ENCODE measurements around the gene ASTE1. TPM values are rescaled to one million over a fixed set of nuclear protein-coding genes. Genes with fewer than 3 reads are reported as not detected.

The ASTE1 gene
- total and polyA plus RNA-seq, 9 of the 15 experiments (the other 6 are each of a cell fraction or from before 2014, with no cell fraction given) = 3.5 to 12.1 (median 6.9) TPM

DNA sequence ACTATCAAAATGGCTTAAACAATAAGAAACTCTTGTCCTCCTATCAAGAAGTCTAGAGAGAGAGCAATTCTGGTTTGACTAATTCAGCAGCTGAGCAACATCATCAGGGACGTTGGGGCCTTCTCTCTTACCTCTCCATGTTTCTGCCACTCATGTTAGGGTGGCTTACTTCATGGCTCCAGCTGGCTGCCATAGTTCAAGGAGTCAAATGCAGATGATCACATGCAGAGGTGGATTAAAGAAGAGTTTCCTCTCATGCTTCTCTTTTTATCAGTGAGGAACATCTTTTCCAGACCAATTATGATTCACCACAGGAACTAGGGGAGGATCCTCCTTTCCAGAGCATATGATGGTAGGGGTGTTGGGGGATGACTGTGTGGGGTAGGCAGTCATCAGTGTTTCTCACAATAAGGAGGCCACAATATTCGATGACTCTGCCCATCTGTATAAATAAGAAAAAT lies 45.5 kb upstream of the ASTE1 start (continued):
- TF ChIP-seq, protein P1, sequence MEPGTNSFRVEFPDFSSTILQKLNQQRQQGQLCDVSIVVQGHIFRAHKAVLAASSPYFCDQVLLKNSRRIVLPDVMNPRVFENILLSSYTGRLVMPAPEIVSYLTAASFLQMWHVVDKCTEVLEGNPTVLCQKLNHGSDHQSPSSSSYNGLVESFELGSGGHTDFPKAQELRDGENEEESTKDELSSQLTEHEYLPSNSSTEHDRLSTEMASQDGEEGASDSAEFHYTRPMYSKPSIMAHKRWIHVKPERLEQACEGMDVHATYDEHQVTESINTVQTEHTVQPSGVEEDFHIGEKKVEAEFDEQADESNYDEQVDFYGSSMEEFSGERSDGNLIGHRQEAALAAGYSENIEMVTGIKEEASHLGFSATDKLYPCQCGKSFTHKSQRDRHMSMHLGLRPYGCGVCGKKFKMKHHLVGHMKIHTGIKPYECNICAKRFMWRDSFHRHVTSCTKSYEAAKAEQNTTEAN (CRISPR knock-in tag; IDR thresholded peaks at IDR 0.05) = no peak
- TF ChIP-seq JUND (IDR thresholded peaks at IDR 0.05; ENCODE audit: borderline replicate concordance, low read depth, low read length) (peak; percentile 84), JUND (tag; IDR thresholded peaks at IDR 0.05; ENCODE audit: borderline replicate concordance, low read depth, low read length) (peak; percentile 74; the same call in 2 of the 3 replicates), ZZZ3 (IDR thresholded peaks at IDR 0.05) (no peak), ZNF143 (CRISPR knock-in tag; IDR thresholded peaks at IDR 0.05) (no peak), HDAC2 (IDR thresholded peaks at IDR 0.05) (no peak), TBL1XR1 (IDR thresholded peaks at IDR 0.05; ENCODE audit: low read length in 2 of 2) (no peak), MTA3 (IDR thresholded peaks at IDR 0.05; ENCODE audit: borderline replicate concordance) (no peak), ASH1L (IDR thresholded peaks at IDR 0.05; ENCODE audit: borderline replicate concordance, low read depth, partially characterized antibody) (no peak), MCM5 (IDR thresholded peaks at IDR 0.05; ENCODE audit: low read depth) (no peak), KDM5B (IDR thresholded peaks at IDR 0.05; ENCODE audit: insufficient replicate concordance, low read depth, low read length) (no peak), MYNN (IDR thresholded peaks at IDR 0.05) (no peak), MYNN (CRISPR knock-in tag; IDR thresholded peaks at IDR 0.05) (no peak), SIN3B (IDR thresholded peaks at IDR 0.05; ENCODE audit: low read depth) (no peak), TOE1 (IDR thresholded peaks at IDR 0.05; ENCODE audit: borderline replicate concordance) (peak; percentile 57; the same call in 1 of the 2 replicates), TOE1 (CRISPR knock-in tag; IDR thresholded peaks at IDR 0.05; ENCODE audit: borderline replicate concordance, low read depth) (no peak), ZNF239 (CRISPR knock-in tag; IDR thresholded peaks at IDR 0.05) (peak; percentile 21), NR1H2 (CRISPR knock-in tag; IDR thresholded peaks at IDR 0.05) (no peak), POU5F1 (IDR thresholded peaks at IDR 0.05; ENCODE audit: borderline replicate concordance, low read depth, low read length, partially characterized antibody) (no peak)
- TF ChIP-seq, protein P2, sequence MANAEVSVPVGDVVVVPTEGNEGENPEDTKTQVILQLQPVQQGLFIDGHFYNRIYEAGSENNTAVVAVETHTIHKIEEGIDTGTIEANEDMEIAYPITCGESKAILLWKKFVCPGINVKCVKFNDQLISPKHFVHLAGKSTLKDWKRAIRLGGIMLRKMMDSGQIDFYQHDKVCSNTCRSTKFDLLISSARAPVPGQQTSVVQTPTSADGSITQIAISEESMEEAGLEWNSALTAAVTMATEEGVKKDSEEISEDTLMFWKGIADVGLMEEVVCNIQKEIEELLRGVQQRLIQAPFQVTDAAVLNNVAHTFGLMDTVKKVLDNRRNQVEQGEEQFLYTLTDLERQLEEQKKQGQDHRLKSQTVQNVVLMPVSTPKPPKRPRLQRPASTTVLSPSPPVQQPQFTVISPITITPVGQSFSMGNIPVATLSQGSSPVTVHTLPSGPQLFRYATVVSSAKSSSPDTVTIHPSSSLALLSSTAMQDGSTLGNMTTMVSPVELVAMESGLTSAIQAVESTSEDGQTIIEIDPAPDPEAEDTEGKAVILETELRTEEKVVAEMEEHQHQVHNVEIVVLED (CRISPR knock-in tag; IDR thresholded peaks at IDR 0.05) = no peak
- TF ChIP-seq, protein P3, sequence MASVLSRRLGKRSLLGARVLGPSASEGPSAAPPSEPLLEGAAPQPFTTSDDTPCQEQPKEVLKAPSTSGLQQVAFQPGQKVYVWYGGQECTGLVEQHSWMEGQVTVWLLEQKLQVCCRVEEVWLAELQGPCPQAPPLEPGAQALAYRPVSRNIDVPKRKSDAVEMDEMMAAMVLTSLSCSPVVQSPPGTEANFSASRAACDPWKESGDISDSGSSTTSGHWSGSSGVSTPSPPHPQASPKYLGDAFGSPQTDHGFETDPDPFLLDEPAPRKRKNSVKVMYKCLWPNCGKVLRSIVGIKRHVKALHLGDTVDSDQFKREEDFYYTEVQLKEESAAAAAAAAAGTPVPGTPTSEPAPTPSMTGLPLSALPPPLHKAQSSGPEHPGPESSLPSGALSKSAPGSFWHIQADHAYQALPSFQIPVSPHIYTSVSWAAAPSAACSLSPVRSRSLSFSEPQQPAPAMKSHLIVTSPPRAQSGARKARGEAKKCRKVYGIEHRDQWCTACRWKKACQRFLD (CRISPR knock-in tag; IDR thresholded peaks at IDR 0.05) = no peak; the same call in 1 of the 2 replicates
- TF ChIP-seq, protein P4, sequence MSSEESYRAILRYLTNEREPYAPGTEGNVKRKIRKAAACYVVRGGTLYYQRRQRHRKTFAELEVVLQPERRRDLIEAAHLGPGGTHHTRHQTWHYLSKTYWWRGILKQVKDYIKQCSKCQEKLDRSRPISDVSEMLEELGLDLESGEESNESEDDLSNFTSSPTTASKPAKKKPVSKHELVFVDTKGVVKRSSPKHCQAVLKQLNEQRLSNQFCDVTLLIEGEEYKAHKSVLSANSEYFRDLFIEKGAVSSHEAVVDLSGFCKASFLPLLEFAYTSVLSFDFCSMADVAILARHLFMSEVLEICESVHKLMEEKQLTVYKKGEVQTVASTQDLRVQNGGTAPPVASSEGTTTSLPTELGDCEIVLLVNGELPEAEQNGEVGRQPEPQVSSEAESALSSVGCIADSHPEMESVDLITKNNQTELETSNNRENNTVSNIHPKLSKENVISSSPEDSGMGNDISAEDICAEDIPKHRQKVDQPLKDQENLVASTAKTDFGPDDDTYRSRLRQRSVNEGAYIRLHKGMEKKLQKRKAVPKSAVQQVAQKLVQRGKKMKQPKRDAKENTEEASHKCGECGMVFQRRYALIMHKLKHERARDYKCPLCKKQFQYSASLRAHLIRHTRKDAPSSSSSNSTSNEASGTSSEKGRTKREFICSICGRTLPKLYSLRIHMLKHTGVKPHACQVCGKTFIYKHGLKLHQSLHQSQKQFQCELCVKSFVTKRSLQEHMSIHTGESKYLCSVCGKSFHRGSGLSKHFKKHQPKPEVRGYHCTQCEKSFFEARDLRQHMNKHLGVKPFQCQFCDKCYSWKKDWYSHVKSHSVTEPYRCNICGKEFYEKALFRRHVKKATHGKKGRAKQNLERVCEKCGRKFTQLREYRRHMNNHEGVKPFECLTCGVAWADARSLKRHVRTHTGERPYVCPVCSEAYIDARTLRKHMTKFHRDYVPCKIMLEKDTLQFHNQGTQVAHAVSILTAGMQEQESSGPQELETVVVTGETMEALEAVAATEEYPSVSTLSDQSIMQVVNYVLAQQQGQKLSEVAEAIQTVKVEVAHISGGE (CRISPR knock-in tag; IDR thresholded peaks at IDR 0.05) = no peak

Data from K562 (cell line).